Epithelial cell of alveolus of lung (primary cell): ENCODE results near the gene GAB2. TPM values are rescaled to one million over a fixed set of nuclear protein-coding genes. Genes with fewer than 3 reads are reported as not detected.

ENCODE experiments used
- total RNA-seq: library from RNA; depleted of rRNA; stranded (reverse); fragments of >200 nt; gene quantifications from 2 replicates; pipeline ENCODE4 v1.2.1, GENCODE V29; 2015

The GAB2 gene
- total RNA-seq = 4.0 and 5.7 TPM in 2 replicates

GRCh38 chr11:78417175-78417887 is at the start of gene GAB2:
TSS of gene GAB2 (minus strand) at chr11:78417820. CDS start at chr11:78417720, 100 bp downstream.

GRCh38 chr11:78188286-78189173 is 229.1 kb downstream of the GAB2 start, which contains the start of the genes KCTD21 and USP35:
TSS of gene KCTD21 (minus strand) at chr11:78188626. CDS start at chr11:78174554, 14,072 bp downstream.
TSS of gene USP35 (plus strand) at chr11:78188919. CDS start at chr11:78196246, 7,327 bp downstream.

Other genes with a start within 250 kb of the GAB2 start
- gene KCTD21, start 229.2 kb downstream of the GAB2 start, total RNA-seq = 5.3 and 11.2 TPM in 2 replicates
- gene USP35, start 228.9 kb downstream of the GAB2 start, total RNA-seq = 5.4 and 7.5 TPM in 2 replicates
- 11.1 and 11.7 TPM in 2 replicates for gene NARS2, start 157.0 kb upstream of the GAB2 start, total RNA-seq